Neural cell (in vitro differentiated cells): ENCODE results near the gene DENND4C. TPM values are rescaled to one million over a fixed set of nuclear protein-coding genes. Genes with fewer than 3 reads are reported as not detected.

ENCODE experiments used
- H2AFZ ChIP-seq: fragments of 200-600, 300-800 bp; sonication (generic), shearing (Covaris generic); 2 replicates; pipeline ENCODE4 v1.6.0; 2014; ENCODE audit warnings: low read depth, mild to moderate bottlenecking, antibody characterized with exemption, low read length, moderate library complexity
- H3F3A ChIP-seq: fragments of 200-600 bp; shearing (Covaris generic); 2 replicates; pipeline ENCODE4 v1.6.1; 2016; ENCODE audit warnings: mild to moderate bottlenecking, moderate library complexity, mixed read lengths, antibody characterized with exemption, low read length; ENCODE audit not compliant: insufficient read depth, poor library complexity, severe bottlenecking
- H3K27ac ChIP-seq: fragments of 200-600, 300-800 bp; sonication (generic), shearing (Covaris generic); 2 replicates; pipeline ENCODE4 v1.5.1; 2014; ENCODE audit warnings: mild to moderate bottlenecking, low read length, moderate library complexity
- H3K27me3 ChIP-seq: fragments of 300-800, 200-600 bp; sonication (generic), shearing (Covaris generic); 2 replicates; pipeline ENCODE4 v1.6.0; 2014; ENCODE audit warnings: mild to moderate bottlenecking, low read depth, low read length, moderate library complexity; ENCODE audit not compliant: insufficient read depth
- H3K36me3 ChIP-seq: fragments of 300-800, 200-600 bp; sonication (generic), shearing (Covaris generic); 2 replicates; pipeline ENCODE4 v1.5.1; 2014; ENCODE audit warnings: mild to moderate bottlenecking, antibody characterized with exemption, low read length, moderate library complexity; ENCODE audit not compliant: insufficient read depth
- H3K4me2 ChIP-seq: fragments of 300-800, 200-600 bp; sonication (generic), shearing (Covaris generic); 2 replicates; pipeline ENCODE4 v1.6.0; 2014; ENCODE audit warnings: mild to moderate bottlenecking, low read length
- H3K4me3 ChIP-seq: fragments of 300-800, 200-600 bp; sonication (generic), shearing (Covaris generic); 2 replicates; pipeline ENCODE4 v1.5.1; 2014; ENCODE audit warnings: mild to moderate bottlenecking, low read length, moderate library complexity
- H3K79me2 ChIP-seq: fragments of 200-600 bp; shearing (Covaris generic); replicated peaks from 2 replicates; pipeline ENCODE4 v1.6.0; 2014; ENCODE audit warnings: mild to moderate bottlenecking, low read length, moderate library complexity; ENCODE audit not compliant: insufficient read depth
- H3K9ac ChIP-seq: fragments of 300-800, 200-600 bp; sonication (generic), shearing (Covaris generic); 2 replicates; pipeline ENCODE4 v1.6.1; 2016; ENCODE audit warnings: mild to moderate bottlenecking, low read length, mixed read lengths
- H3K9me2 ChIP-seq: fragments of 200-600 bp; shearing (Covaris generic); 2 replicates; pipeline ENCODE4 v1.6.1; 2016; ENCODE audit warnings: mild to moderate bottlenecking, low read length, mixed read lengths; ENCODE audit not compliant: insufficient read depth
- H3K9me3 ChIP-seq: fragments of 200-600, 300-800 bp; sonication (generic), shearing (Covaris generic); 2 replicates; pipeline ENCODE4 v1.6.1; 2016; ENCODE audit warnings: mild to moderate bottlenecking, mixed run types, low read length, moderate library complexity, mixed read lengths
- H4K20me1 ChIP-seq: fragments of 200-600 bp; shearing (Covaris generic); 2 replicates; pipeline ENCODE4 v1.6.1; 2016; ENCODE audit warnings: mild to moderate bottlenecking, mixed run types; ENCODE audit not compliant: insufficient read depth
- CTCF ChIP-seq: fragments of 450-650 bp; IDR thresholded peaks from 2 replicates; pipeline ENCODE4 v1.5.1; 2014; ENCODE audit warnings: antibody characterized with exemption, mild to moderate bottlenecking, moderate library complexity; ENCODE audit not compliant: poor library complexity, severe bottlenecking
- EP300 ChIP-seq: fragments of 450-650 bp; conservative IDR thresholded peaks from 2 replicates; pipeline ENCODE4 v1.6.1; 2014; ENCODE audit warnings: antibody characterized with exemption, mild to moderate bottlenecking, moderate library complexity; ENCODE audit not compliant: poor library complexity, severe bottlenecking
- EZH2 ChIP-seq: fragments of 200-600, 300-800 bp; shearing (Covaris generic), sonication (generic); IDR thresholded peaks from 2 replicates; pipeline ENCODE4 v1.6.1; 2014; ENCODE audit warnings: antibody characterized with exemption, low read length, borderline replicate concordance, mild to moderate bottlenecking; ENCODE audit not compliant: insufficient read depth, poor library complexity, severe bottlenecking
- MXI1 ChIP-seq: fragments of 450-650 bp; conservative IDR thresholded peaks from 2 replicates; pipeline ENCODE4 v1.6.1; 2014; ENCODE audit warnings: antibody characterized with exemption, mild to moderate bottlenecking; ENCODE audit not compliant: poor library complexity, severe bottlenecking
- POLR2AphosphoS5 ChIP-seq: IDR thresholded peaks from 2 replicates; pipeline ENCODE4 v1.6.1; 2012
- RAD21 ChIP-seq: fragments of 450-650 bp; conservative IDR thresholded peaks from 2 replicates; pipeline ENCODE4 v1.6.1; 2014; ENCODE audit warnings: antibody characterized with exemption, mild to moderate bottlenecking, moderate library complexity
- SMC3 ChIP-seq: fragments of 450-650 bp; conservative IDR thresholded peaks from 2 replicates; pipeline ENCODE4 v1.6.1; 2014; ENCODE audit warnings: antibody characterized with exemption, mild to moderate bottlenecking, moderate library complexity; ENCODE audit not compliant: poor library complexity
- TAF1 ChIP-seq: IDR thresholded peaks from 2 replicates; pipeline ENCODE4 v1.6.1; 2012; ENCODE audit warnings: low read depth
- polyA plus RNA-seq: library from polyadenylated mRNA; depleted of rRNA; stranded (reverse); fragments of >200 nt; gene quantifications from 2 replicates; pipeline ENCODE4 v1.2.3, GENCODE V29; 2014
- TF ChIP-seq, protein P1 (sequence below): IDR thresholded peaks from 2 replicates; pipeline ENCODE4 v1.6.1; 2012; ENCODE audit warnings: borderline replicate concordance

Gene DENND4C
- polyA plus RNA-seq, 1 donor from 2014 or later: 51.8 TPM

DNA sequence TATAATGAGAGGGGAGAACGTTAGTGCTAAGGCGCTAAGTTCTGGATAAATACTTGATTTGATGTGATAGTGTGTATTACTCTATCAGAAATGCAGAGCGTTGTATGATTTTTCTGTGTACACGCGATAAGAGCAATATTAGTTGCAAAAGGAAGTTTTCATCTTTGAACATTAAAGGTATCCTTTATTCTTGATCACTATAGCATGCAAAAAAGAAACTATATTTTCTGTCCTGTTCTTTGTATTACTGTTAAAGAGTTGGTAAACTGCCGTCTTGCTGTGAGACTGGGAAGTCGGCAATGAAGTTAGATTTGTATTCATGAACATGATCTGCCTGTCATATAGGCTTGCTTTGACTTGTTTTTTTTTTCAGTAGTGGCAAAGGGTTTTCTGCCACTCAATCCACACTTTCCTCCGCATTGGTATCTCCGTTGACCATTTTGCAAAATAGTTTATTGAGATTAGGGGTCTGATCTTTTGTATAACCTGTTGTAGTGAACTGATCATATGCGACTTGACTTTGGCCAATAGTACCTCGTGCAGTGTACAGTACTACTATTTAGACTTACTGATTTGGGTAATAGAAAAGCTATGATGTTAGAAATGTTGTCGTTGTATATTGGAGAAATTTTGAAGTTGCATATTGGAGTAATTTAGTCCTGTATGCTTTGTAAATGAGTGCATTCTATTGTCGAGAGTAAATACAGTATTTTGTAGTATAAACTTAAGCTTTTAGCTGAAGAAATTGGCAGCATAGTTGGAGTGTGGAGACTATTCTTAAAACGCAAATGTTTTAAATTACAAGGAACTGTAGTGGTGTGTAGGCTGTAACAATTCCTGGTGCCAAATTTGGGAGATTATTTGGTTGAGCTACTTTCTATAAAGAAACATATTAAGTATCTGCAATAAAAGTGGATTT, 1.7 kb downstream of the DENND4C start:
- no peaks in the 10 kb centered on the region for H3K9me3 ChIP-seq
- peak overlapping the region; percentile 91 for H3K4me2 ChIP-seq
- H2AFZ ChIP-seq: no peak overlapping the region
- H3K36me3 ChIP-seq: no peaks in the 10 kb centered on the region
- H3K9ac ChIP-seq: peak overlapping the region; percentile 90
- no peaks in the 10 kb centered on the region for H3K9me2 ChIP-seq
- H3K27me3 ChIP-seq: no peaks in the 10 kb centered on the region
- peaks cover 7% of the 10 kb centered on the region for H4K20me1 ChIP-seq
- H3K4me3 ChIP-seq: peak overlapping the region; percentile 98
- peaks cover 48% of the 10 kb centered on the region for H3K79me2 ChIP-seq
- peak overlapping the region; percentile 88 for H3K27ac ChIP-seq
- no peaks in the 10 kb centered on the region for H3F3A ChIP-seq
- TF ChIP-seq RAD21 (no peak), MXI1 (peak; percentile 37), EZH2 (no peak)

DNA sequence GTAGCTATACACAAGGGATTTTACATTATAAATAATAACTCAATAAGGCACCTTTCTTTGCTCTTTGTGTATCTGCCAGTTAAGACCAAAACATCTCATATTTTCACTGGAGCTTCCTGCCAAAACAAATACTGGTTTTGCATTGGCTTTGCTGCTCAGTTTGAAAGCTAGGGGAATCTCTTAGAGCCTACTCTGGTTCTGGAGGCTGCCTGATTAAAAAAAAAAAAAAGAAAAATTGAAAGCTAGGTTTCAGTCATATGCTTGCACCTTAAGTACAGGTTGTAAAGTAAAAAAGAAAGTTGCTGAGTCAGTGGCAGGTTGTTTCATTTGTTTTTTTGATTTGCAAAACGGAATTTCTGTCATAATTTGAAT, 2.3 kb downstream of the DENND4C start:
- TF ChIP-seq EP300 (no peak), POLR2AphosphoS5 (no peak)
- Histone ChIP-seq H2AFZ (no peak overlapping the region), H3K9ac (peak overlapping the region; percentile 9), H3K27me3 (no peaks in the 10 kb centered on the region), H3K9me2 (no peaks in the 10 kb centered on the region), H3K9me3 (no peaks in the 10 kb centered on the region), H3K36me3 (no peaks in the 10 kb centered on the region), H3K4me2 (peak overlapping the region; percentile 91), H4K20me1 (peaks cover 7% of the 10 kb centered on the region), H3K27ac (no peak overlapping the region), H3K4me3 (peak overlapping the region; percentile 98), H3F3A (no peaks in the 10 kb centered on the region), H3K79me2 (peaks cover 53% of the 10 kb centered on the region)

DNA sequence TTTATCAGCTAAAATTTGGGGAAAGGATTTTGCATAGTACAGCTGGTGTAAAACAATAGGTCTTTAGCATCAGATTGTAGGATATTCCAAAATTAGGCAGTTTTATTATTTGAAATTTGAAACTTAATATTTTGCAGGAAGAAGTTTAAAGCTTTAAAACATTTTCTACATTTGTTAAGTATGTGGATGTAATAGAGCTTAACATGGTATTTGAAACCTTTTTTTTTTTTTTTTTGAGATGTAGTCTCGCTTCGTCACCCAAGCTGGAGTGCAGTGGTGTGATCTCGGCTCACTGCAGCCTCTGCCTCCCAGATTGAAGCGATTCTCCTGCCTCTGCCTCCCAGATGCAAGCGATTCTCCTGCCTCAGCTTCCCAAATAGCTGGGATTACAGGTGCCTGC, 2.9 kb downstream of the DENND4C start:
- Histone ChIP-seq H3F3A (no peaks in the 10 kb centered on the region), H3K4me3 (peak overlapping the region; percentile 98), H3K9ac (peak overlapping the region; percentile 9), H4K20me1 (peaks cover 7% of the 10 kb centered on the region), H3K9me2 (no peaks in the 10 kb centered on the region), H3K9me3 (no peaks in the 10 kb centered on the region), H3K79me2 (peaks cover 53% of the 10 kb centered on the region), H3K36me3 (no peaks in the 10 kb centered on the region), H2AFZ (no peak overlapping the region), H3K27ac (no peak overlapping the region), H3K4me2 (peak overlapping the region; percentile 91), H3K27me3 (no peaks in the 10 kb centered on the region)
- TF ChIP-seq POLR2AphosphoS5: no peak
- no peak for TF ChIP-seq SMC3
- no peak for TF ChIP-seq EP300
- no peak for TF ChIP-seq CTCF
- no peak for TF ChIP-seq RAD21
- TF ChIP-seq, protein P1, sequence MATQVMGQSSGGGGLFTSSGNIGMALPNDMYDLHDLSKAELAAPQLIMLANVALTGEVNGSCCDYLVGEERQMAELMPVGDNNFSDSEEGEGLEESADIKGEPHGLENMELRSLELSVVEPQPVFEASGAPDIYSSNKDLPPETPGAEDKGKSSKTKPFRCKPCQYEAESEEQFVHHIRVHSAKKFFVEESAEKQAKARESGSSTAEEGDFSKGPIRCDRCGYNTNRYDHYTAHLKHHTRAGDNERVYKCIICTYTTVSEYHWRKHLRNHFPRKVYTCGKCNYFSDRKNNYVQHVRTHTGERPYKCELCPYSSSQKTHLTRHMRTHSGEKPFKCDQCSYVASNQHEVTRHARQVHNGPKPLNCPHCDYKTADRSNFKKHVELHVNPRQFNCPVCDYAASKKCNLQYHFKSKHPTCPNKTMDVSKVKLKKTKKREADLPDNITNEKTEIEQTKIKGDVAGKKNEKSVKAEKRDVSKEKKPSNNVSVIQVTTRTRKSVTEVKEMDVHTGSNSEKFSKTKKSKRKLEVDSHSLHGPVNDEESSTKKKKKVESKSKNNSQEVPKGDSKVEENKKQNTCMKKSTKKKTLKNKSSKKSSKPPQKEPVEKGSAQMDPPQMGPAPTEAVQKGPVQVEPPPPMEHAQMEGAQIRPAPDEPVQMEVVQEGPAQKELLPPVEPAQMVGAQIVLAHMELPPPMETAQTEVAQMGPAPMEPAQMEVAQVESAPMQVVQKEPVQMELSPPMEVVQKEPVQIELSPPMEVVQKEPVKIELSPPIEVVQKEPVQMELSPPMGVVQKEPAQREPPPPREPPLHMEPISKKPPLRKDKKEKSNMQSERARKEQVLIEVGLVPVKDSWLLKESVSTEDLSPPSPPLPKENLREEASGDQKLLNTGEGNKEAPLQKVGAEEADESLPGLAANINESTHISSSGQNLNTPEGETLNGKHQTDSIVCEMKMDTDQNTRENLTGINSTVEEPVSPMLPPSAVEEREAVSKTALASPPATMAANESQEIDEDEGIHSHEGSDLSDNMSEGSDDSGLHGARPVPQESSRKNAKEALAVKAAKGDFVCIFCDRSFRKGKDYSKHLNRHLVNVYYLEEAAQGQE: no peak
- TF ChIP-seq MXI1: no peak
- TF ChIP-seq EZH2: no peak
- TF ChIP-seq TAF1: no peak
